ENCODE data around the gene CCDC40. TPM values are rescaled to one million over a fixed set of nuclear protein-coding genes. Genes with fewer than 3 reads are reported as not detected.
A peak's percentile ranks its signal among the peaks of the same experiment; 100 is the strongest.

The CCDC40 gene
- total and polyA plus RNA-seq, 2 of the 13 experiments (the other 11 are each of a cell fraction or from before 2014, with no cell fraction given): 4.1 to 5.5 TPM

DNA sequence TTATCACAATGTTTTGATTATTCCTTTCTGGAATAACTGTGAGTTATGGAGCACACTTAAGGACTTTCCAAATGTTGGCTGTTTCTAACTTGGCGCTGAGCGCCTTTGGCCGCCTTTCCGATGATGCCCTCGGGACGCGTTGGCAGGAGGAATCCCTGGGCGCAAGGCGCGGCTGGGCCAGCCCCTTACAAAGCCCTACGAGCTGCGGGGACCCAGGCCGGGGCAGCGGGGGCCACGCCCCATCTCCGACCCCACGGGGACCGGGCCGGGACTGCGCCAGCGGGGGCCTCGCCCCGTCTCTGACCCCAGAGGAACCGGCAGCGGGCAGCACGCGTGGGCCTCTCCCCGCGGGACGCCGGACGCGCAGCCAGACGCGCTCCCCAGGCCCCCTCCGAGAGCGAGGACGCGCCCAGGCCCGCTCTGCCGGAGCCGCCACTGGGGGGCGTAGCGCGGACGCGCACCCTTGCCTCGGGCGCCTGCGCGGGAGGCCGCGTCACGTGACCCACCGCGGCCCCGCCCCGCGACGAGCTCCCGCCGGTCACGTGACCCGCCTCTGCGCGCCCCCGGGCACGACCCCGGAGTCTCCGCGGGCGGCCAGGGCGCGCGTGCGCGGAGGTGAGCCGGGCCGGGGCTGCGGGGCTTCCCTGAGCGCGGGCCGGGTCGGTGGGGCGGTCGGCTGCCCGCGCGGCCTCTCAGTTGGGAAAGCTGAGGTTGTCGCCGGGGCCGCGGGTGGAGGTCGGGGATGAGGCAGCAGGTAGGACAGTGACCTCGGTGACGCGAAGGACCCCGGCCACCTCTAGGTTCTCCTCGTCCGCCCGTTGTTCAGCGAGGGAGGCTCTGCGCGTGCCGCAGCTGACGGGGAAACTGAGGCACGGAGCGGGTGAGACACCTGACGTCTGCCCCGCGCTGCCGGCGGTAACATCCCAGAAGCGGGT, 64.8 kb downstream of the CCDC40 start, which contains the start of gene GAA (continued):
- peak; percentile 90 for TF ChIP-seq ZIK1 (CRISPR knock-in tag; IDR thresholded peaks at IDR 0.05; ENCODE audit: borderline replicate concordance, low read depth)
- TF ChIP-seq ARNTL (CRISPR knock-in tag; IDR thresholded peaks at IDR 0.05): no peak
- no peak for TF ChIP-seq ZNF256 (CRISPR knock-in tag; conservative IDR thresholded peaks at IDR 0.05)
- TF ChIP-seq, protein P1, sequence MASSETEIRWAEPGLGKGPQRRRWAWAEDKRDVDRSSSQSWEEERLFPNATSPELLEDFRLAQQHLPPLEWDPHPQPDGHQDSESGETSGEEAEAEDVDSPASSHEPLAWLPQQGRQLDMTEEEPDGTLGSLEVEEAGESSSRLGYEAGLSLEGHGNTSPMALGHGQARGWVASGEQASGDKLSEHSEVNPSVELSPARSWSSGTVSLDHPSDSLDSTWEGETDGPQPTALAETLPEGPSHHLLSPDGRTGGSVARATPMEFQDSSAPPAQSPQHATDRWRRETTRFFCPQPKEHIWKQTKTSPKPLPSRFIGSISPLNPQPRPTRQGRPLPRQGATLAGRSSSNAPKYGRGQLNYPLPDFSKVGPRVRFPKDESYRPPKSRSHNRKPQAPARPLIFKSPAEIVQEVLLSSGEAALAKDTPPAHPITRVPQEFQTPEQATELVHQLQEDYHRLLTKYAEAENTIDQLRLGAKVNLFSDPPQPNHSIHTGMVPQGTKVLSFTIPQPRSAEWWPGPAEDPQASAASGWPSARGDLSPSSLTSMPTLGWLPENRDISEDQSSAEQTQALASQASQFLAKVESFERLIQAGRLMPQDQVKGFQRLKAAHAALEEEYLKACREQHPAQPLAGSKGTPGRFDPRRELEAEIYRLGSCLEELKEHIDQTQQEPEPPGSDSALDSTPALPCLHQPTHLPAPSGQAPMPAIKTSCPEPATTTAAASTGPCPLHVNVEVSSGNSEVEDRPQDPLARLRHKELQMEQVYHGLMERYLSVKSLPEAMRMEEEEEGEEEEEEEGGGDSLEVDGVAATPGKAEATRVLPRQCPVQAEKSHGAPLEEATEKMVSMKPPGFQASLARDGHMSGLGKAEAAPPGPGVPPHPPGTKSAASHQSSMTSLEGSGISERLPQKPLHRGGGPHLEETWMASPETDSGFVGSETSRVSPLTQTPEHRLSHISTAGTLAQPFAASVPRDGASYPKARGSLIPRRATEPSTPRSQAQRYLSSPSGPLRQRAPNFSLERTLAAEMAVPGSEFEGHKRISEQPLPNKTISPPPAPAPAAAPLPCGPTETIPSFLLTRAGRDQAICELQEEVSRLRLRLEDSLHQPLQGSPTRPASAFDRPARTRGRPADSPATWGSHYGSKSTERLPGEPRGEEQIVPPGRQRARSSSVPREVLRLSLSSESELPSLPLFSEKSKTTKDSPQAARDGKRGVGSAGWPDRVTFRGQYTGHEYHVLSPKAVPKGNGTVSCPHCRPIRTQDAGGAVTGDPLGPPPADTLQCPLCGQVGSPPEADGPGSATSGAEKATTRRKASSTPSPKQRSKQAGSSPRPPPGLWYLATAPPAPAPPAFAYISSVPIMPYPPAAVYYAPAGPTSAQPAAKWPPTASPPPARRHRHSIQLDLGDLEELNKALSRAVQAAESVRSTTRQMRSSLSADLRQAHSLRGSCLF (CRISPR knock-in tag; IDR thresholded peaks at IDR 0.05; ENCODE audit: borderline replicate concordance): no peak
- TF ChIP-seq TAF1 (CRISPR knock-in tag; IDR thresholded peaks at IDR 0.05): peak; percentile 55
- TF ChIP-seq, protein P2, sequence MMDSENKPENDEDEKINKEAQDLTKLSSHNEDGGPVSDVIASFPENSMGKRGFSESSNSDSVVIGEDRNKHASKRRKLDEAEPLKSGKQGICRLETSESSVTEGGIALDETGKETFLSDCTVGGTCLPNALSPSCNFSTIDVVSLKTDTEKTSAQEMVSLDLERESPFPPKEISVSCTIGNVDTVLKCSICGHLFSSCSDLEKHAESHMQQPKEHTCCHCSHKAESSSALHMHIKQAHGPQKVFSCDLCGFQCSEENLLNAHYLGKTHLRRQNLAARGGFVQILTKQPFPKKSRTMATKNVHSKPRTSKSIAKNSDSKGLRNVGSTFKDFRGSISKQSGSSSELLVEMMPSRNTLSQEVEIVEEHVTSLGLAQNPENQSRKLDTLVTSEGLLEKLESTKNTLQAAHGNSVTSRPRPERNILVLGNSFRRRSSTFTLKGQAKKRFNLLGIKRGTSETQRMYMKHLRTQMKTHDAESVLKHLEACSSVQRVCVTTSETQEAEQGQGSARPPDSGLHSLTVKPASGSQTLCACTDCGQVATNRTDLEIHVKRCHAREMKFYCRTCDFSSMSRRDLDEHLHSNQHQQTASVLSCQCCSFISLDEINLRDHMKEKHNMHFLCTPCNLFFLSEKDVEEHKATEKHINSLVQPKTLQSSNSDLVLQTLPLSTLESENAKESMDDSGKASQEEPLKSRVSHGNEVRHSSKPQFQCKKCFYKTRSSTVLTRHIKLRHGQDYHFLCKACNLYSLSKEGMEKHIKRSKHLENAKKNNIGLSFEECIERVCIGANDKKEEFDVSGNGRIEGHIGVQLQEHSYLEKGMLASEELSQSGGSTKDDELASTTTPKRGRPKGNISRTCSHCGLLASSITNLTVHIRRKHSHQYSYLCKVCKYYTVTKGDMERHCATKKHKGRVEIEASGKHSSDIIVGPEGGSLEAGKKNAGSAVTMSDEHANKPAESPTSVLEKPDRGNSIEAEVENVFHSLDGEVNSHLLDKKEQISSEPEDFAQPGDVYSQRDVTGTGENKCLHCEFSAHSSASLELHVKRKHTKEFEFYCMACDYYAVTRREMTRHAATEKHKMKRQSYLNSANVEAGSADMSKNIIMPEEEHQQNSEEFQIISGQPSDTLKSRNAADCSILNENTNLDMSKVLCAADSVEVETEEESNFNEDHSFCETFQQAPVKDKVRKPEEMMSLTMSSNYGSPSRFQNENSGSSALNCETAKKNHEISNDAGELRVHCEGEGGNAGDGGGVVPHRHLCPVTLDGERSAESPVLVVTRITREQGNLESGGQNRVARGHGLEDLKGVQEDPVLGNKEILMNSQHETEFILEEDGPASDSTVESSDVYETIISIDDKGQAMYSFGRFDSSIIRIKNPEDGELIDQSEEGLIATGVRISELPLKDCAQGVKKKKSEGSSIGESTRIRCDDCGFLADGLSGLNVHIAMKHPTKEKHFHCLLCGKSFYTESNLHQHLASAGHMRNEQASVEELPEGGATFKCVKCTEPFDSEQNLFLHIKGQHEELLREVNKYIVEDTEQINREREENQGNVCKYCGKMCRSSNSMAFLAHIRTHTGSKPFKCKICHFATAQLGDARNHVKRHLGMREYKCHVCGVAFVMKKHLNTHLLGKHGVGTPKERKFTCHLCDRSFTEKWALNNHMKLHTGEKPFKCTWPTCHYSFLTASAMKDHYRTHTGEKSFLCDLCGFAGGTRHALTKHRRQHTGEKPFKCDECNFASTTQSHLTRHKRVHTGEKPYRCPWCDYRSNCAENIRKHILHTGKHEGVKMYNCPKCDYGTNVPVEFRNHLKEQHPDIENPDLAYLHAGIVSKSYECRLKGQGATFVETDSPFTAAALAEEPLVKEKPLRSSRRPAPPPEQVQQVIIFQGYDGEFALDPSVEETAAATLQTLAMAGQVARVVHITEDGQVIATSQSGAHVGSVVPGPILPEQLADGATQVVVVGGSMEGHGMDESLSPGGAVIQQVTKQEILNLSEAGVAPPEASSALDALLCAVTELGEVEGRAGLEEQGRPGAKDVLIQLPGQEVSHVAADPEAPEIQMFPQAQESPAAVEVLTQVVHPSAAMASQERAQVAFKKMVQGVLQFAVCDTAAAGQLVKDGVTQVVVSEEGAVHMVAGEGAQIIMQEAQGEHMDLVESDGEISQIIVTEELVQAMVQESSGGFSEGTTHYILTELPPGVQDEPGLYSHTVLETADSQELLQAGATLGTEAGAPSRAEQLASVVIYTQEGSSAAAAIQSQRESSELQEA (CRISPR knock-in tag; IDR thresholded peaks at IDR 0.05; ENCODE audit: not compliant biosample characterization): no peak
- 0 out of 2 replicates have a peak, but pooled peaks have one; percentile 11 for TF ChIP-seq KLF11 (CRISPR knock-in tag; IDR thresholded peaks at IDR 0.05)
- peak; percentile 57; the same call in 1 of the 2 replicates for TF ChIP-seq ZNF616 (CRISPR knock-in tag; IDR thresholded peaks at IDR 0.05; ENCODE audit: low read depth)
- no peak for TF ChIP-seq SATB2 (CRISPR knock-in tag; IDR thresholded peaks at IDR 0.05)
- TF ChIP-seq MED13 (CRISPR knock-in tag; IDR thresholded peaks at IDR 0.05): no peak
- TF ChIP-seq RBAK (CRISPR knock-in tag; IDR thresholded peaks at IDR 0.05): no peak
- peak; percentile 17; the same call in 1 of the 2 replicates for TF ChIP-seq HNF4G (IDR thresholded peaks at IDR 0.05; ENCODE audit: borderline replicate concordance, low read depth, low read length)
- TF ChIP-seq HNF4G (CRISPR knock-in tag; IDR thresholded peaks at IDR 0.05; ENCODE audit: borderline replicate concordance, low read depth): peak; percentile 37
- TF ChIP-seq SRSF1 (optimal IDR thresholded peaks at IDR 0.05; ENCODE audit: low read depth, low read length): no peak
- TF ChIP-seq SOX13 (IDR thresholded peaks at IDR 0.05): no peak
- TF ChIP-seq SOX13 (CRISPR knock-in tag; conservative IDR thresholded peaks at IDR 0.05 in 1 of 2, IDR thresholded peaks at IDR 0.05 in 1 of 2): no peak
